Bronchus fibroblast of lung (primary cell): ENCODE measurements around the gene OR52E5. TPM values are rescaled to one million over a fixed set of nuclear protein-coding genes. Genes with fewer than 3 reads are reported as not detected.

Experiments used
- total RNA-seq: library from RNA; depleted of rRNA; stranded (reverse); fragments of >200 nt; gene quantifications from 2 replicates; pipeline ENCODE4 v1.2.3, GENCODE V29; 2015

The OR52E5 gene
- total RNA-seq, result not detected in 2 replicates

GRCh38 chr11:5892908-5893307, at the start of gene OR52E5:
TSS of gene OR52E5 (plus strand) at chr11:5893208. CDS start at chr11:5900777, 7,569 bp downstream.

GRCh38 chr11:5857590-5857989, 35.4 kb upstream of the OR52E5 start, which contains the start of gene OR52E8:
TSS of gene OR52E8 (minus strand) at chr11:5857690. CDS start at chr11:5857690, 0 bp downstream.

GRCh38 chr11:5880329-5880728, 12.7 kb upstream of the OR52E5 start, which contains the start of gene OR52E4:
TSS of gene OR52E4 (plus strand) at chr11:5880629. CDS start at chr11:5884293, 3,664 bp downstream.

DNA sequence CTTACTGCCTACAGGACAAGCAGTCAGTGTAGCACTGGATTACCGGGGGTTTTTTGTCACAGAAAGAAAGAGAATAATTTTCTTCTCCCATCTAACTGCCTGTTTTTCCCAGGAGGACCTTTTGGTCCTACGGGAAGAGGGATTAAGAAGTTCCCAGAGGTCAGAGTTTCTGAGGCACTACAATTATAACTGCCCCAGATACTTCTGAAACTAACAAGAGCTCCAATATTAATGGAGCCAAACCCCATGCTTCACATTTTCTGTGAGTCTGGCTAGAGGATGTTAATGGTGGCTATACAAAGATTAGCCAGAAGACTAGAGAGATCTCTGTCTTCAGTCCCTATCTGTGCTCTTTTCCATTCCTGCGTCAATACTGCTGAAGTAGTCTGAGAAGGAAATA, 48.9 kb downstream of the OR52E5 start, which contains the start of gene OR56A3:
TSS of gene OR56A3 (plus strand) at position 301 of the 400 bp plus-strand sequence. CDS start 5,096 bp downstream, outside the sequence.

Other genes with a start within 250 kb of the OR52E5 start
- 14.1 and 15.6 TPM in 2 replicates for gene TRIM5, start 208.1 kb upstream of the OR52E5 start, total RNA-seq
- 5.8 and 7.6 TPM in 2 replicates for gene TRIM22, start 203.4 kb upstream of the OR52E5 start, total RNA-seq
- gene OR56B1, start 156.8 kb upstream of the OR52E5 start, total RNA-seq, result not detected in 2 replicates
- gene OR52N4, start 139.0 kb upstream of the OR52E5 start, total RNA-seq, result not detected in 2 replicates
- not detected in 2 replicates for gene OR52N5, start 109.9 kb upstream of the OR52E5 start, total RNA-seq
- not detected in 2 replicates for gene OR52N1, start 101.9 kb upstream of the OR52E5 start, total RNA-seq
- gene OR52N2, start 84.3 kb upstream of the OR52E5 start, total RNA-seq, result not detected in 2 replicates
- gene OR52E6, start 51.3 kb upstream of the OR52E5 start, total RNA-seq, result not detected in 2 replicates
- not detected in 2 replicates for gene OR52E8, start 35.5 kb upstream of the OR52E5 start, total RNA-seq
- gene OR52E4, start 12.6 kb upstream of the OR52E5 start, total RNA-seq, result not detected in 2 replicates
- gene OR56A3, start 49.0 kb downstream of the OR52E5 start, total RNA-seq, result not detected in 2 replicates
- gene OR56A5, start 75.3 kb downstream of the OR52E5 start, total RNA-seq, result not detected in 2 replicates
- not detected in 2 replicates for gene OR52L1, start 93.8 kb downstream of the OR52E5 start, total RNA-seq
- not detected in 2 replicates for gene OR56A4, start 113.7 kb downstream of the OR52E5 start, total RNA-seq
- not detected in 2 replicates for gene OR56A1, start 137.6 kb downstream of the OR52E5 start, total RNA-seq
- gene OR56B4, start 214.5 kb downstream of the OR52E5 start, total RNA-seq, result not detected in 2 replicates